ENCODE results near the gene DERL3. TPM values are rescaled to one million over a fixed set of nuclear protein-coding genes. Genes with fewer than 3 reads are reported as not detected.
"Not testable (repeated sequence)": the region's sequence is repeated elsewhere in the genome, so short reads cannot be mapped to it uniquely, and the experiment has no call there.

Gene DERL3
- total RNA-seq, 1 experiment from 2014 or later: 1.5 TPM

DNA sequence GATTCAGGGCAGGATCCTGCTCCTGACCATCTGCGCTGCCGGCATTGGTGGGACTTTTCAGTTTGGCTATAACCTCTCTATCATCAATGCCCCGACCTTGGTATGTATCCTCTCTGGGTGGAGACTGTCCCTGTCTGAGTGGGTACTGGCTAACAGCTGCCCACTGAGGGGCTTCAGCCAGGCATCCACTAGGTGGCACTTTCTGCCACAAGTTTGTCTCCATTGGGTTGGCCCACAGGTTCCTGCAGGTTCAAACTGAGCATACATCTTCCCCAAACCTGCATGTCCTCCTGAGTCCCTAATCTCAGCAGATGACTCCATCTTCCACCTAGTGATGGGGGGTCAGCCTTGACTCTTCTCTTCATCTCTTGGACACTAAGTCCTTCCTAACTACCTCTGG, 23.3 kb upstream of the DERL3 start:
- intact Hi-C loops (cut with micrococcal nuclease; ENCODE audit: unreplicated experiment): no loop called here
- ChIA-PET CTCF (interaction anchor here (0.5 to 1.5 kb wide), 3 partner anchors 27 to 317 kb away, joined by 3 to 5 read pairs (median 3); partner anchors contain the start of gene MIF), POLR2A (ENCODE audit: low non-redundant PET) (no interaction called here)
- Histone ChIP-seq H3K27ac (ENCODE audit: low read depth, low read length, poor library complexity, severe bottlenecking) (no peak overlapping the region), H3K4me1 (ENCODE audit: insufficient read depth, low read length, poor library complexity, severe bottlenecking) (peaks cover 7% of the 10 kb centered on the region), H3K9me3 (ENCODE audit: low read depth, low read length, poor library complexity, severe bottlenecking) (no peaks in the 10 kb centered on the region), H3K27me3 (replicated peaks; ENCODE audit: insufficient read depth, low read depth, low read length, poor library complexity) (no peaks in the 10 kb centered on the region), H3K4me3 (ENCODE audit: low read depth, low read length, poor library complexity, severe bottlenecking) (no peak overlapping the region), H3K36me3 (ENCODE audit: insufficient read depth, low read length, poor library complexity, severe bottlenecking) (no peaks in the 10 kb centered on the region)
- DNase-seq (ENCODE audit: low spot score): peak; percentile 69
- no TSS peak for BruUV-seq (replicated peaks)
- TF ChIP-seq EZH2 (IDR thresholded peaks at IDR 0.05; ENCODE audit: borderline replicate concordance, low read depth, low read length, poor library complexity, severe bottlenecking): no peak
- TF ChIP-seq, protein P1, sequence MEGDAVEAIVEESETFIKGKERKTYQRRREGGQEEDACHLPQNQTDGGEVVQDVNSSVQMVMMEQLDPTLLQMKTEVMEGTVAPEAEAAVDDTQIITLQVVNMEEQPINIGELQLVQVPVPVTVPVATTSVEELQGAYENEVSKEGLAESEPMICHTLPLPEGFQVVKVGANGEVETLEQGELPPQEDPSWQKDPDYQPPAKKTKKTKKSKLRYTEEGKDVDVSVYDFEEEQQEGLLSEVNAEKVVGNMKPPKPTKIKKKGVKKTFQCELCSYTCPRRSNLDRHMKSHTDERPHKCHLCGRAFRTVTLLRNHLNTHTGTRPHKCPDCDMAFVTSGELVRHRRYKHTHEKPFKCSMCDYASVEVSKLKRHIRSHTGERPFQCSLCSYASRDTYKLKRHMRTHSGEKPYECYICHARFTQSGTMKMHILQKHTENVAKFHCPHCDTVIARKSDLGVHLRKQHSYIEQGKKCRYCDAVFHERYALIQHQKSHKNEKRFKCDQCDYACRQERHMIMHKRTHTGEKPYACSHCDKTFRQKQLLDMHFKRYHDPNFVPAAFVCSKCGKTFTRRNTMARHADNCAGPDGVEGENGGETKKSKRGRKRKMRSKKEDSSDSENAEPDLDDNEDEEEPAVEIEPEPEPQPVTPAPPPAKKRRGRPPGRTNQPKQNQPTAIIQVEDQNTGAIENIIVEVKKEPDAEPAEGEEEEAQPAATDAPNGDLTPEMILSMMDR (conservative IDR thresholded peaks at IDR 0.05; ENCODE audit: low read depth, low read length): peak; percentile 83

DNA sequence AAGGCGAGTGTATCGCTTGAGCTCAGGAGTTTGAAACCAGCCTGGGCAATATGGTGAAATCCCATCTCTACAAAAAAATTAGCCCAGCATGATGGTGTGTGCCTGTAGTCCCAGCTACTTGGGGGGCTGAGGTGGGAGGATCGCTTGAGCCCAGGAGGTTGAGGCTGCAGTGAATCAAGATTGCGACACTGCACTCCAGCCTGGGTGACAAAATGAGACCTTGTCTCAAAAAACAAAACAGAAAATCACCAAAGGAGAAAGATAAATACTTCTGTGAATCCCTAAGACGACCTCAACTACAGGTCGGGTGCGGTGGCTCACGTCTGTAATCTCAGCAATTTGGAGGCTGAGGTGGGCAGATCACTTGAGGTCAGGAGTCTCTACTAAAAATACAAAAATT, 21.4 kb upstream of the DERL3 start:
- H3K27me3 ChIP-seq (replicated peaks; ENCODE audit: insufficient read depth, low read depth, low read length, poor library complexity); H3K4me1 ChIP-seq (ENCODE audit: insufficient read depth, low read length, poor library complexity, severe bottlenecking); DNase-seq (ENCODE audit: low spot score); H3K27ac ChIP-seq (ENCODE audit: low read depth, low read length, poor library complexity, severe bottlenecking); intact Hi-C loops (cut with micrococcal nuclease; ENCODE audit: unreplicated experiment); POLR2A ChIA-PET (ENCODE audit: low non-redundant PET); BruUV-seq (replicated peaks); H3K9me3 ChIP-seq (ENCODE audit: low read depth, low read length, poor library complexity, severe bottlenecking); H3K36me3 ChIP-seq (ENCODE audit: insufficient read depth, low read length, poor library complexity, severe bottlenecking); H3K4me3 ChIP-seq (ENCODE audit: low read depth, low read length, poor library complexity, severe bottlenecking): not testable (repeated sequence)
- CTCF ChIA-PET: interaction anchor here (0.6 kb wide), 1 partner anchor 12 kb away, joined by 4 read pairs; no protein-coding TSS in a partner anchor

DNA sequence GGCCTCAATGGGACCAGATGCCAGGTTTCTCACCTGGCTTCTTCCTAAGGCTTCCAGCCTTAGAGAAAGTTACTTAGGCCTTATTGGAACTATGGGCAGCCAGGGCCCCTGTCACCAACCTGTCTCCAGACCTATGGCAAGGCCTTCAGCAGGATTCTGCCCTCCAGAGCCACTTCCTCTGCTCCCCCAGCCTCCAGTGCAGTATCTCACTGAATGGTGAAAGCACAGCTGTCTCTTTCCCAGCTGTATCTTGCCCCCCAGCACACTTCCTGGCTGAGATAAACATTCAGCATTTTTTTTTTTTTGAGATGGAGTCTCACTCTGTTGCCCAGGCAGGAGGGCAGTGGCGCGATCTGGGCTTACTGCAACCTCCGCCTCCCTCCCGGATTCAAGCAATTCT, 20.4 kb upstream of the DERL3 start:
- Histone ChIP-seq H3K4me3 (ENCODE audit: low read depth, low read length, poor library complexity, severe bottlenecking) (no peak overlapping the region), H3K36me3 (ENCODE audit: insufficient read depth, low read length, poor library complexity, severe bottlenecking) (no peaks in the 10 kb centered on the region), H3K4me1 (ENCODE audit: insufficient read depth, low read length, poor library complexity, severe bottlenecking) (peaks cover 7% of the 10 kb centered on the region), H3K9me3 (ENCODE audit: low read depth, low read length, poor library complexity, severe bottlenecking) (no peaks in the 10 kb centered on the region), H3K27me3 (replicated peaks; ENCODE audit: insufficient read depth, low read depth, low read length, poor library complexity) (no peaks in the 10 kb centered on the region), H3K27ac (ENCODE audit: low read depth, low read length, poor library complexity, severe bottlenecking) (no peak overlapping the region)
- BruUV-seq (replicated peaks): no TSS peak
- intact Hi-C loops (cut with micrococcal nuclease; ENCODE audit: unreplicated experiment): no loop called here
- TF ChIP-seq, protein P1 (conservative IDR thresholded peaks at IDR 0.05; ENCODE audit: low read depth, low read length): no peak
- TF ChIP-seq EZH2 (IDR thresholded peaks at IDR 0.05; ENCODE audit: borderline replicate concordance, low read depth, low read length, poor library complexity, severe bottlenecking): no peak
- ChIA-PET POLR2A (ENCODE audit: low non-redundant PET) (no interaction called here), CTCF (interaction anchor here (0.9 to 2.3 kb wide), 2 partner anchors 10 to 35 kb away, joined by 3 to 14 read pairs; partner anchors contain the start of gene MIF)
- DNase-seq (ENCODE audit: low spot score): no peak

GRCh38 chr22:23858484-23858815, 19.6 kb upstream of the DERL3 start:
- Histone ChIP-seq H3K36me3 (ENCODE audit: insufficient read depth, low read length, poor library complexity, severe bottlenecking) (no peaks in the 10 kb centered on the region), H3K4me3 (ENCODE audit: low read depth, low read length, poor library complexity, severe bottlenecking) (peak overlapping the region; percentile 57), H3K27me3 (replicated peaks; ENCODE audit: insufficient read depth, low read depth, low read length, poor library complexity) (no peaks in the 10 kb centered on the region), H3K9me3 (ENCODE audit: low read depth, low read length, poor library complexity, severe bottlenecking) (no peaks in the 10 kb centered on the region), H3K27ac (ENCODE audit: low read depth, low read length, poor library complexity, severe bottlenecking) (no peak overlapping the region), H3K4me1 (ENCODE audit: insufficient read depth, low read length, poor library complexity, severe bottlenecking) (peaks cover 7% of the 10 kb centered on the region)
- POLR2A ChIA-PET (ENCODE audit: low non-redundant PET): no interaction called here
- no peak for DNase-seq (ENCODE audit: low spot score)
- BruUV-seq (replicated peaks): no TSS peak
- intact Hi-C loops (cut with micrococcal nuclease; ENCODE audit: unreplicated experiment): no loop called here
- CTCF ChIA-PET: interaction anchor here (0.7 to 2.3 kb wide), 3 partner anchors 9 to 788 kb away, joined by 3 to 14 read pairs (median 3); partner anchors contain the start of genes GNAZ and MIF
- TF ChIP-seq, protein P1 (conservative IDR thresholded peaks at IDR 0.05; ENCODE audit: low read depth, low read length): no peak
- no peak for TF ChIP-seq EZH2 (IDR thresholded peaks at IDR 0.05; ENCODE audit: borderline replicate concordance, low read depth, low read length, poor library complexity, severe bottlenecking)

Measured in A673 (cell line).